GM21717 (cell line): ENCODE data around the gene ZNF512.
"Not testable (repeated sequence)": the region's sequence is repeated elsewhere in the genome, so short reads cannot be mapped to it uniquely, and the experiment has no call there.

Experiments used
- ATAC-seq: cut with Tn5 transposase; IDR thresholded peaks from one replicate; pipeline ENCODE4 v1.9.1; 2021; ENCODE audit warnings: mild to moderate bottlenecking, moderate library complexity; ENCODE audit not compliant: unreplicated experiment

ZNF512 gene

DNA sequence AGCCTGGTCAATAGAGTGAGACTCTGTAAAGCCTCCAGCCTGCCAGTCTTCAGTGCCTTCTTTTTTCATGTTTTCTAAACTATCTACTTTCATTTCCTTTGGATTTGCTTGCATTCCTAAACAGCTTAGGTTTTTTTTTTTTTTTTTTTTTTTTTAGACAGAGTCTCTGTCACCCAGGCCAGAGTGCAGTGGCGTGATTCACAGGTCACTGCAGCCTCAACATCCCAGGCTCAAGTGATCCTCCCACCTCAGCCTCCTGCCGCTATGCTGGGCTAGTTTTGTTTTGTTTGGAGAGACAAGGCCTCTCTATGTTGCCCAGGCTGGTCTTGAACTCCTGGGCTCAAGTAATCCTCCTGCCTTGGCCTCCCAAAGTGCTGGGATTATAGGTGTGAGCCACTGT lies 47.4 kb downstream of the ZNF512 start:
- not testable (repeated sequence) for ATAC-seq

GRCh38 chr2:27634291-27634690 lies 51.4 kb downstream of the ZNF512 start:
- no peak for ATAC-seq

DNA sequence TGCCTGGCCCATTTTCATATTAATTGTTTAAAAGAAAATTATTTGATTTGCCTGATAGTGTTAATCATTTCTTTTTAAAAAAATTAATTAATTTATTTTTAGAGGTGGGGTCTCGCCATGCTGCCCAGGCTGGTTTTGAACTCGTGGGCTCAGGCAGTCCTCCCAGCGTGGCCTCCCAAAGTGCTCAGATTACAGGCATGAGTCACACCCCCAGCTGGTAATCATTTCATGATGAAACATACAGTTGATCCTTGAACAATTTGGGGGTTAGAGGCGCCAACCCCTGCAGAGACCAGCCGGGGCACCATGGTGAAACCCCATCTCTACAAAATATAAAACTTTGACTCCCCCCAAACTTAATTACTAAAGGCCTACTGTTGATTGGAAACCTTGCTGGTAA lies 53.9 kb downstream of the ZNF512 start:
- no peak for ATAC-seq

- no peak for ATAC-seq
These were observed 55.3 kb downstream of the ZNF512 start for GRCh38 chr2:27638037-27638637.

DNA sequence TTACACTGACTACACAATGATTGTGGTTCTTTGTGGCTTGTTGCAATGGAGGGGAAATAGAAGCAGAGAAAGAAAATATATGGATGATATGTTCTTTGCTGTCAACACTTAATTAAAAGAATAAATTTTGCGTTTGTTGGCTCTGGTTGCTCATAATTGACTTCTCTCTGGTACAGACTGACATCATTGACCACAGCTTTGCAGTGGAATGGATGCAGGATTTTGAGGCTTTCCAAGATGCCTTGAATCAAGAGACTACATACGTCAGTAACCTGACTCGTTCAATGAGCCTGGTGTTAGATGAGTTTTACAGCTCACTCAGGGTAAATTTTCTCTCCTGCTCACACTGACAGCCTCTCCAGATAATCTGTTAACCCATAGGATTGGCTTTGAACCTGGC lies 55.9 kb downstream of the ZNF512 start:
- ATAC-seq = no peak

DNA sequence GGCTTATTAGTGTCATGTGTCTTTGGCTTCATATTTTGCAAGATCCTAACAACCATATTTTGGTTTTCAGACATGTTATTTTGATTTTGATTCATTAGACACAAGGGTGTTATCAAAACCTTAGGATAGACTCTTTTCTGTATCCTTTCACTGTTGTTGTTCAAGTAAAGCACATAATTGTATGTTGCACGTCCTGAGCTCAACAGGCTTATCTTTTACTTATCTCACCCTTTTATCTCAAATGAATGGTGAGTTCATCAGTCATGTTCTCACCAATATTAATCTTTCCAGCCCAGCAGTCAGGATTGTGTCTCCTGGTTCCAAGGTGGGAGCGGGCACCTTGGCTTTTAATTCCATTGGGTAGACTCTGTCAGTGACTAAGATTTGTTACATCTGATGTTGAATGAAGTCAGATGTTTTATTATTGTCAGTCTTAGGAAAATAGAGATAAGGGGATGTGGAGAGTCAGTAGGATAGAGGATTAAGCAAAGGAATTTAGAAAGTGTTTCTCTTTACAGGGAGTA lies 57.9 kb downstream of the ZNF512 start:
- ATAC-seq = no peak

GRCh38 chr2:27645197-27645596 lies 62.4 kb downstream of the ZNF512 start:
- no peak for ATAC-seq

- no peak for ATAC-seq
These were observed 64.4 kb downstream of the ZNF512 start for GRCh38 chr2:27647289-27647688.

DNA sequence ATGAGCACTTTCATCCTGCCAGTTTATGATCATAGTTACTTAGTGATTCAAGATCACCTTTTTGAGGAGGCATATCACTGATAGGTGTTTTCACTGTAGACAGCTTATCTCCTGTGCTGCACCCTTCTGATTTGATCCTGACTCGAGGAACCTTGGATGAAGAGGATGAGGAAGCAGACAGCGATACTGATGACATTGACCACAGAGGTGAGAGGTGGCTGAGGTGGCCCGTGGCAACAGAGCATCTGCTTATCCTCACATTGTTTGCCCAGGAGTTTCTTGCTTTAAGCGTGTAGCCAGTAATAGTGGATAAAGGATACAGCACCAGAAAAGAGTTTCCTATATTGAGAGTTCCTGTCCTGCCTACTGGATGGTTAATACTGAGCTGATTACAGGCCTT lies 64.9 kb downstream of the ZNF512 start:
- no peak for ATAC-seq

DNA sequence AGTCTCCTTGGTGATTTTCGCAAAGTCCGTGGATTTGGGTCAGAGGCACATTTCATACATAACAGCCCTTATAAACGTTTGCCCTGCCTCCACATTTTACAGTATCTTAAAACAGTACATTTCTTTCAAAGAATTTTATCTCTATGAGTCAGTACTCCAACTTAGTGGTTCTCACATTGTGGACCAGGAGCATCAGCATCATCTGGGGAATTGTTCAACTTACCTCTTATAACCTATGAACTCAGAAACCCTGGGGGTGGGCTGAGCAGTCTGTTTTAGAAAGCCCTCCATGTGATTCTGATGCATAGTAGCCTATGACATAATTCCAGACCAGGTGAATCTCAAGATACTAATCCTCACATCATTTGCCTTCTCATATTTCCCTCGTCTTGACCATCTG lies 68.2 kb downstream of the ZNF512 start:
- no peak for ATAC-seq

DNA sequence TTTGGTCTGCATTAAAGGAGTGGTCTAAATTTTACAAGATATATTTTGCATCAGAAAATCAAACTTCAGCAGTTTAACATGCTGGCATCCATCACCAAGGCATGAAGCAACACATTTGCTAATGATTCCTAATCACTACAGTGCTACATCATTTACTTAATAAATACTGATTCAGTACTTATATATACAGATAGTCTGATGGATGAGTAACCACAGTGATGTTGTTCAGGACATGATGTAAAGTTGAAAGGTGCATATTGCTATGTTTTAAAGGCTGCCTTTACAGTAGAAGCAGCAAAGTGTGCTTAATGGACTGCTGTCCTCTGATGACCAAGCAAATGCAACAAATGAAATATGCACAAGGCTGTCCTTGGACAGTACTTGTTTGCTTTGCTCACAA lies 69.5 kb downstream of the ZNF512 start:
- ATAC-seq = no peak

DNA sequence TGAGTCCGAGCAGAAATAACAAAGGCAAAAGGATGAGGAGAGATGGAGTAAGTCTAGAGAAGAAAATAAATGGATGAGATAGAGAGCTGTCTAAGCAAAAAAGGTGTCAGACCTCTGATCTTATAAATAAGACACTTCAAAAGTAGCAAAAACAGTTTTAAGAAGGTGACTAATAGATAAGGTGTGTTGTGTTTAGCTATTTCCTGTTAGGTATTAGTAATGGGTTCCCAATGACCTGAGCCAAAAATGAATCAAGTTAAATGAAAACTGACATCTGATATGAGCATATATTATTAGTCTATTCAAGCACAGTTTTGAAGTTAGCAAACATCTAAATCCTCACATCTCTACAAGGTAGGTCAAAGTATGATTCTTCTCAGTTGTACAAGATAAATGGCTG lies 69.9 kb downstream of the ZNF512 start:
- ATAC-seq = no peak

- no peak for ATAC-seq
These were observed 70.6 kb downstream of the ZNF512 start for GRCh38 chr2:27653397-27653796.

- ATAC-seq = no peak
These were observed 72.5 kb downstream of the ZNF512 start for GRCh38 chr2:27655155-27655951.

GRCh38 chr2:27661371-27661770 lies 78.5 kb downstream of the ZNF512 start:
- ATAC-seq = no peak

- ATAC-seq = peak; percentile 59
These were observed 80.7 kb downstream of the ZNF512 start, which contains the start of the genes SLC4A1AP and SUPT7L for GRCh38 chr2:27663285-27664153. TSS of gene SLC4A1AP (plus strand) at chr2:27663889. CDS start at chr2:27663915, 26 bp downstream. TSS of gene SUPT7L (minus strand) at chr2:27663614. CDS start at chr2:27662192, 1,422 bp downstream.

DNA sequence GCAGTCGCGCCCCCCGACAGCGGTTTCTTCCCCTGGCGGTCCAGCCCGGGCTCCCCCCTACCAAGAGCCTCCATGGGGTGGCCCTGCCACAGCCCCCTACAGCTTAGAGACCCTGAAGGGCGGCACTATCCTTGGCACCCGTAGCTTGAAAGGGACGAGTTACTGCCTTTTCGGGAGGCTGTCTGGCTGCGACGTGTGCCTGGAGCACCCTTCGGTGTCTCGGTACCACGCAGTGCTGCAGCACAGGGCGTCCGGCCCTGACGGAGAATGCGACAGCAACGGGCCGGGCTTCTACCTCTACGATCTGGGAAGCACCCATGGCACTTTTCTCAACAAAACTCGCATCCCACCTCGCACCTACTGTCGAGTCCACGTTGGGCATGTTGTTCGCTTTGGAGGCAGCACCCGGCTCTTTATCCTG lies 81.3 kb downstream of the ZNF512 start:
- peak; percentile 20 for ATAC-seq

DNA sequence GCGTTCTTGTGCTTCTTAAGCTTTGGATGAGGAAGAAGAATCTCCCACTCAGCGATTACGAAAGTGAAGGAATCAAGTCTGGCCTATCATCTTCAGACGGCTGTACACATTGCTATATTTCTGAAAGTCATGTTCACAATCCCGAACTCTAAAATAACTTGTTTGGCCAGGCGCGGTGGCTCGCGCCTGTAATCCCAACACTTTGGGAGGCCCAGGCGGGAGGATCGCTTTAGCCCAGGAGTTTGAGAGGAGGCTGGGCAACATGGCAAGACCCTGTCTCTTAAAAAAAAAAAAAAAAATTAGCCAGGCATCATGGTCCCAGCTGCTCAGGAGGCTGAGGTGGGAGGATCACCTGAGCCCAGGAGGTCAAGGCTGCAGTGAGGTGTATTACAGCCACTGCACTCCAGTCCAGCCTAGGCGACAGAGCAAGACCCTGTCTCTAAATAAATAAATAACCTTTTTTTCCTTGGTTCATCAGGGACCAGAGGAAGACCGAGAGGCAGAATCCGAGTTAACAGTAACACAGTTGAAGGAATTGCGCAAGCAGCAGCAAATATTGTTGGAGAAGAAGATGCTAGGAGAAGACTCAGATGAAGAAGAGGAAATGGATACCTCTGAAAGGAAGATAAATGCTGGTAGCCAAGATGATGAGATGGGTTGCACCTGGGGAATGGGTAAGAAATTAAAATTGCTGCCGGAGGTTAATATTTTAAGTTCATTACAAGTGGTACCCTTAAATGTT lies 82.0 kb downstream of the ZNF512 start:
- ATAC-seq = no peak

GRCh38 chr2:27667446-27667845 lies 84.6 kb downstream of the ZNF512 start:
- ATAC-seq = no peak

DNA sequence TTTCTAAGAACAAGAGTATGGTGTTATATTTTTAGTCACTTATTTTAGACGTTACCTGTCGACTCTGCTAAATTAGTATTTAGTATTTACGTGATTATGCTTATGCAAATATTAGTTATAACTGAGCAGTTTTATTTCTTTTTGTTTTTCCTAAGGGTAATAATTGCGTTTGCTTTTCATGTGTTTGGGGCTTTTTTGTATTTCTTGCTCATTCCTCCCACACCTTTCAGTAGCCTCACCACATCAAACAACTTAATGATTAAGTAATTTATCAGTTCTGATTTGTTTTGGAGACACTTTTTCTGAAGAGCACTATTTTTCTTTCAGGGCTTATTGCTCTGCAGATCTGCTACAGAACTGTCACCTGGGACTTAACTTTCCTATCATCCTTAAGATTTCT lies 88.4 kb downstream of the ZNF512 start:
- ATAC-seq = no peak
